HG02642 (cell line): ENCODE measurements around the gene IL20RB.
A peak's percentile ranks its signal among the peaks of the same experiment; 100 is the strongest.
"Not testable (repeated sequence)": the region's sequence is repeated elsewhere in the genome, so short reads cannot be mapped to it uniquely, and the experiment has no call there.

Source experiments
- ATAC-seq: cut with Tn5 transposase; IDR thresholded peaks from one replicate; pipeline ENCODE4 v1.9.1; 2021; ENCODE audit warnings: mild to moderate bottlenecking; ENCODE audit not compliant: unreplicated experiment, poor library complexity

The IL20RB gene

GRCh38 chr3:136982033-136982432, 24.2 kb downstream of the IL20RB start:
- no peak for ATAC-seq

DNA sequence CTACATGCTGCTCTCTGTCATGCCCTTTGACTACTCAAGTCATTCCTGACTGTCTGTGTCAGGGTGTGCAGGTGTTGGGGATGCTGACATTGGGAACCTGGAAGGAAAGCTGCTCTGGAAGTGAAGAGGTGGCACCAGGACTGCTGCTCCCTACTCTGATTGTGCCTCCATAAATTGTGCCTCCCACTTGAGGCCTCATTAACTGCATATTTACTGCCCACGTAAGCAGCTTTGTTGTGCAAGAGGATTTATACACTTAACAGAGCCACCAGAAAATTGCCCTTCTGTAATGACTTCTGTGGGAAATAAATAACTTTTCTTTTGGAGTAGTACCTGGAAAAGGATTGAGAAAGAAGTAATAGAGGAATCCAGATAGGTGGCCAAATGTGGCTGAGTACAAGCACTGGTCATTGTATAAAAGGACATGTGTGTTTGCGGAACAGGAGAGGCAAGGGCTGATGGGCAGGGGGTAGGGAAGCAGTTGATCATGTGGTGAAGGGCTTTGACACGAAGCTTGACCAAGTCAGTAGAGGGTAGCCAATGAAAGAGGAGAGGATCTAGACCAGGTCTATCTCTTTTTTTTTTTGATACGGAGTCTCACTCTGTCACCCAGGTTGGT, 24.8 kb downstream of the IL20RB start:
- ATAC-seq = no peak

GRCh38 chr3:136984837-136985236, 27.1 kb downstream of the IL20RB start:
- no peak for ATAC-seq

DNA sequence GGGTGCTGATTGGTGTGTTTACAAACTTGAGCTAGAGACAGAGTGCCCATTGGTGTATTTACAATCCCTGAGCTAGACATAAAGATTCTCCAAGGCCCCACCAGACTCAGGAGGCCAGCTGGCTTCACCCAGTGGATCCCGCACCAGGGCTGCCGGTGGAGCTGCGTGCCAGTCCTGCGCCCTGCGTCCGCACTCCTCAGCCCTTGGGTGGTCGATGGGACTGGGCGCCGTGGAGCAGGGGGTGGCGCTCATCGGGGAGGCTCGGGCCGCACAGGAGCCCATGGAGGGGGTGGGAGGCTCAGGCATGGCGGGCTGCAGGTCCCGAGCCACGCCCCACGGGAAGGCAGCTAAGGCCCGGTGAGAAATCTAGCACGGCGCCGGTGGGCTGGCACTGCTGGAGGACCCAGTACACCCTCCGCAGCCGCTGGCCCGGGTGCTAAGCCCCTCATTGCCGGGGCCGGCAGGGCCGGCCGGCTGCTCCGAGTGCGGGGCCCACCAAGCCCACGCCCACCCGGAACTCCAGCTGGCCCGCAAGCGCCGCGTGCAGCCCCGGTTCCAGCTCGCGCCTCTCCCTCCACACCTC, 29.7 kb downstream of the IL20RB start:
- not testable (repeated sequence) for ATAC-seq

DNA sequence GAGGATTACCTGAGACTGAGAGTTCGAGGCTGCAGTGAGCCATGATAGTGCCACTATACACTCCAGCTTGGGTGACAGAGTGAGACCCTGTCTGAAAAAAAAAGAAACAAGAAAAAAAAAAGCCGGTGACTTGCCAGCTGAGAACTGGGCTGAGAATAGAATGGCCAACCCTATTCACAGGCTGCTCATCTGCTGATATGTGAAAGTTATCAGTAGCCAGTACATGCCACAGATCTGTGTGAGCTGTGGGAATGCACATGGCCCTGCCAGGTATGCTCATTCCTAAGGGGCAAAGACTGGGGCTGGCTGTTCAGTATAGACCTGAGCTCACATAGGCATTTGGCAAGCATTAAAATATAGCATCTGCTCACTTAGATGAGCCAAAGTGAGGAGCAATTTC, 30.9 kb downstream of the IL20RB start:
- ATAC-seq = no peak

DNA sequence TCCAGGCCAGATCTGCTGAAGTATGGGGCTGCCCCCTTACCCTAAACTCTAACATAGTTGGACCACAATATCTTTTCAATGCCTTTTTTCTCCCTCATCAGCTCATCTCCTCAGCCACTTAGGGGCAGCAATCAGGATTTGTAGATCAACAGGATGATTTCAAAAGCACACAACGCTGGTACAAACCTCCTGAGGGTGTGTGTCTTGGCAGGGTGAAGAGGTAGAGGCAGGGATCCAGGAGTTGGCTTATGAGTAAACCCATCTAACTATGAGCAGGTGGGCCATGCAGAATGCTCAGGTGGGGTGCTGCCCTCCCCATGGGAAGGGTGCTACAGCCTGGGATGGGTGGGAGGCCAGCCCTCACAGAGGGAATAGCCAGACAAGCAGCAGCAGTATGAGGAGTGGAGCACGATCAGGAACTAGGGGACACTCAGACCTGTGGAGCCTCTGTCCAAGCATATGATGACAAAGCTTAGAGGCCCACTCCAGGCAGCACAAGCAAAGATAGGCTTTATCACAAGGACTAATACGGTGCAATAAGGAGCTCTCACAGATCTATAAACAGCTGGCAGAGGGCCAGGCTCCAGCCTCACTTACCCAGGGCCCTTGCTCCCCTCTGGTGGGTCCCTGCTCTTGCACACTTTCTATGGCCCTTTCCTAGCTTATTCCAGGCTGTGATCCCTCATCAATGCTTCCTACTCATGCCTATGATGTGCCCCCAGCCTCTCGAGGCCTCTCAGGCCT, 32.2 kb downstream of the IL20RB start:
- ATAC-seq = no peak

- ATAC-seq = no peak
Observed at GRCh38 chr3:136990826-136991225, 33.0 kb downstream of the IL20RB start.

GRCh38 chr3:136992115-136992514, 34.3 kb downstream of the IL20RB start:
- no peak for ATAC-seq

GRCh38 chr3:136994772-136995516, 37.2 kb downstream of the IL20RB start:
- ATAC-seq = no peak

GRCh38 chr3:136995652-136996051, 37.9 kb downstream of the IL20RB start:
- ATAC-seq = no peak

GRCh38 chr3:137000039-137000438, 42.3 kb downstream of the IL20RB start:
- ATAC-seq = no peak

DNA sequence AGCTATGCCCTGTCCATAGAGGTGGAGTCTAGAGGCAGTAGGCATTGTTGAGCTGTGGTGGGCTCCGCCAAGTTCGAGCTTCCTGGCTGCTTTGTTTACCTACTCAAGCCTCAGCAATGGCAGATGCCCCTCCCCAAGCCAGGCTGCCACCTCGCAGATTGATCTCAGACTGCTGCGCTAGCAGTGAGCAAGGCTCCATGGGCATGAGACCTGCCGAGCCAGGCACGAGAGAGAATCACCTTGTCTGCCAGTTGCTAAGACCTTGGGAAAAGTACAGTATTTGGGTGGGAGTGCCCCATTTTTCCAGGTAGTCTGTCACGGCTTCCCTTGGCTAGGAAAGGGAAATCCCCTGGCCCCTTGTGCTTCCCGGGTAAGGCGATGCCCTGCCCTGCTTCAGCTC, 49.6 kb downstream of the IL20RB start:
- ATAC-seq = not testable (repeated sequence)

DNA sequence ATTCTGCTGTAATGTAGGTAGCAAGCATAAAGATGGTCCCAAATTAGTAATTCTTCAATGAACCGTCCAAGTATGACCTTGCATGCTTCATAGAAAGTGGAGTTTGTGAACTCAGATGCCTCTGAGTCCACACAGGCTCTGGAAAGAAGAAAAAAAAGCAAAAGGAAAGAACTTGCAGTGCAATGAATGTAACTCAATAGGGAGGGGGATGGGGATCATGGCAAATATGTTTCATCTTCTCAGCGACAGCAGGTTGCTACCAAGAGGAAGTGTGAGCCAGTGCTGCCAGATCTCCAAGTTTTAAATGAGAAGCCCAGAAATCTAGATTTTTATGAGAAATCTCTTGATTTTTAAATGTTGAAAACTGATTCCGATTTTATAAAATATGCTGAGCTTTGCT, 50.3 kb downstream of the IL20RB start:
- no peak for ATAC-seq

DNA sequence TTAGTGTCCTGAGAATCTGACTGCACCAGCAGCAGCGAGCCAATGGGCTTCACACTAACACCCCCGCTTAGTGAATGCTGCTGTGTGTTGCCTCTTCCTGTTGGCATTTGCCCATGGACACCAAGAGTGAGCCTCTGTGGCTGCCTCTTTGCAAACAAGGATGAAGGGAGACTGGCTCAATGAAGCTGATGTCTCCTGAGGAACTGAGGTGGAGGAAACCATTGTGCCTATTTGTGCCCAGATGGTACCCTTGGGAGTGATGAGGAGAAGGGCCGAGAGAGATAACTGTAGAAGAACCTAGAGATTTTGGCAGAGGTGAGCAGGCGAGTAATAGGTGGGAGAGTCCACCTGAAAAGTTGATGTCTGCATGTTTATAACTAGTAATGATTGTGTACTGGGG, 51.2 kb downstream of the IL20RB start:
- no peak for ATAC-seq

DNA sequence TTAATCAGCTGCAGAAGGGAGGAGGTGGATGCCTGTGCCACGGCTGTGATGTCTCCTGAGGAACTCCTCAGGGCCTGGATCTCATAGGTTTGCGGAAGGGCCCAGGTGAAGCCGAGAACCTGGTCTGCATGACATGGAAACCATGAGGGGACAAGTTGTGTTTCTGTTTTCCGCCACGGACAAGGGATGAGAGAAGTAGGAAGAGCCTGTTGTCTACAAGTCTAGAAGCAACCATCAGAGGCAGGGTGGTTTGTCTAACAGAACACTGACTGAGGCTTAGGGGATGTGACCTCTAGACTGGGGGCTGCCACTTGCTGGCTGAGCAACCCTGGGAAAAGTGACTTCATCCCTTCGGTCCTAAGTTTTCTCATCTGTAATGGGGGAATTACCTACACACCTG, 52.4 kb downstream of the IL20RB start:
- ATAC-seq = no peak

GRCh38 chr3:137011153-137011552, 53.4 kb downstream of the IL20RB start:
- no peak for ATAC-seq

DNA sequence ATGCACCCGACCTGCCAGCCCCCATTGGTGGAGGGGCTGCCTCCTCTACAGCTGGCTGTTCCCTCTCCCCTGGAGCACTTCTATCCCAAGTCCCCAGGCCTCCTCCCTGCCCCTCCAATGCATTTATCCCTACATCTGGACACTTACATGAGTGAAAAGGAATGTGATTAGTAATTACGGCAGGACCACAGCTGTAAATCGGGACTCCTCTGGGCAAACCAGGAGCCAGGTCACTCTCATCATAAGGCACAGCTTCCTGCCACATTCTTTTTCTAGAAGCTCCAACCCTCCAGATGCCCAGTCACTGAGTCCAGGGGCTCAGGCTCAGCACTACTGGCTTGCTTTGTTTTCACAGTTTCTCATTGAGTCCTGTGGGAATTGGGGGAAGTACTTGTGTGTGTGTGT, 54.3 kb downstream of the IL20RB start:
- no peak for ATAC-seq

GRCh38 chr3:137013951-137014688, 56.3 kb downstream of the IL20RB start:
- peak; percentile 84 for ATAC-seq

DNA sequence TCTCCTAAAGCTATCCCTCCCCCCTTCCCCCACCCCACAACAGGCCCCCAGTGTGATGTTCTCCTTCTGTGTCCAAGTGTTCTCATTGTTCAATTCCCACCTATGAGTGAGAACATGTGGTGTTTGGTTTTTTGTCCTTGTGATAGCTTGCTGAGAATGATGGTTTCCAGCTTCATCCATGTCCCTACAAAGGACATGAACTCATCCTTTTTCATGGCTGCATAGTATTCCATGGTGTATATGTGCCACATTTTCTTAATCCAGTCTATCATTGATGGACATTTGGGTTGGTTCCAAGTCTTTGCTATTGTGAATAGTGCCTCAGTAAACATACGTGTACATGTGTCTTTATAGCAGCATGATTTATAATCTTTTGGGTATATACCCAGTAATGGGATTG, 59.5 kb downstream of the IL20RB start:
- not testable (repeated sequence) for ATAC-seq

DNA sequence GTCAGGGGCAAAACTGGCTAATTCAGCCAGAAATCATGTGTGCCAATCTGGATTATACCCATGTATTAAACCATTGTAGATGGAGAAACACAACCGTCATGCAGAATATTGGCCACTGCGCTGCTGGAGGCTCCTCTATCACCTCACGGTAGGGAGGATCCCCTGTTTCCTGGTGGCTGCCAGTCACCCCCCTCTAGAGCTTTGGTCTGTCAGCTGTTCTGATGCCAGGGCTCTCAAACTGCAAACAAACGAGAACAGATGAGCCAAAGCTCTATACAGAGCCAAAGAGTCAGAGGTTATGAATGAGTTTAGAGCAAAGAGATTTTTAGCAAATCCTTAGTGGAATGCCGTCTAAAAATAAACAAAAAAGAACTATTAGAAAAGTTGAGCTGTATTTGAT, 62.5 kb downstream of the IL20RB start:
- ATAC-seq = no peak
